Thoracic aorta (tissue), 2 donors: ENCODE data around the gene LRSAM1. TPM values are rescaled to one million over a fixed set of nuclear protein-coding genes. Genes with fewer than 3 reads are reported as not detected.
"Not testable (repeated sequence)": the region's sequence is repeated elsewhere in the genome, so short reads cannot be mapped to it uniquely, and the experiment has no call there.

ENCODE experiments used
- ATAC-seq: fragments of 150-250 bp; one replicate; pipeline ENCODE4 v1.8.0; 2017; ENCODE audit warnings: low read depth; ENCODE audit not compliant: insufficient number of reproducible peaks, low FRiP score
- DNase-seq: peaks from one replicate; pipeline ENCODE4 v3.0.0-alpha.2; 2020; ENCODE audit warnings: low spot score
- H3K27ac ChIP-seq, 2 donors: fragments of 200-600 bp; sonication (generic); 1 replicate in 1 of 2; 2 replicates in 1 of 2; pipeline ENCODE4 v1.5.1; 2016; ENCODE audit warnings: mild to moderate bottlenecking in 2 of 2, moderate library complexity in 2 of 2
- H3K27me3 ChIP-seq: fragments of 200-600 bp; sonication (generic); replicated peaks from 2 replicates; pipeline ENCODE4 v1.6.0; 2016; ENCODE audit warnings: mild to moderate bottlenecking; ENCODE audit not compliant: insufficient read depth
- H3K36me3 ChIP-seq: fragments of 200-600 bp; sonication (generic); one replicate; pipeline ENCODE4 v1.5.1; 2016
- H3K4me1 ChIP-seq, 2 donors: fragments of 200-600 bp; sonication (generic); 1 replicate in 1 of 2; 2 replicates in 1 of 2; pipeline versions ENCODE4 v1.5.1 to v1.6.0; 2016; ENCODE audit warnings: low read depth in 2 of 2, mild to moderate bottlenecking in 1 of 2; ENCODE audit not compliant: control insufficient read depth in 1 of 2
- H3K4me3 ChIP-seq: fragments of 200-600 bp; sonication (generic); 2 replicates; pipeline ENCODE4 v1.5.1; 2016; ENCODE audit warnings: mild to moderate bottlenecking
- H3K9me3 ChIP-seq: fragments of 200-600 bp; sonication (generic); 2 replicates; pipeline ENCODE4 v1.5.1; 2016
- total RNA-seq, 2 donors: library from RNA; depleted of rRNA; stranded (reverse); fragments of >200 nt; gene quantifications; one replicate each; pipeline versions ENCODE4 v1.1.0 to v1.2.3, GENCODE V29; 2016
- TF ChIP-seq, protein P1 (sequence below): fragments of 200-600 bp; sonication (generic); IDR thresholded peaks from one replicate; pipeline ENCODE4 v1.5.1; 2019; ENCODE audit warnings: antibody characterized with exemption

The LRSAM1 gene
- total RNA-seq, 2 donors from 2014 or later = 16.4 to 22.6 TPM

DNA sequence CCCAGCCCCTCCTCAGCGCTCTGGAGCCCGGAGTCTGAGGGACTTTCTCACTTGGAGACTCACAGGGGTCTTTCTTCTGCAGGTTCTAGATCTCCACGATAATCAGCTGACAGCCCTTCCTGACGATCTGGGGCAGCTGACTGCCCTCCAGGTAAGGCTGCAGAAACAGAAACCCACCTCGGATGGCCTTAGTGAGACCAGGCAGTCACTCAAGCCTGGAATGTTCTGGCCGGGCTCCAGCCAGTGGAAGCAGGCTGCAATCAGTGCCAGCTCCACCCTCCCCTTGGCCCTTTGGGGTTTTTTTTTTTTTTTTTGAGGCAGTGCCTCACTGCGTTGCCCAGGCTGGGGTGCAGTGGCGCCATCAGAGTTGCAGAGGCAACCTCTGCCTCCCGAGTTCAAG lies 7.6 kb downstream of the LRSAM1 start:
- Histone ChIP-seq H3K27ac (no peak overlapping the region), H3K9me3 (no peaks in the 10 kb centered on the region), H3K27me3 (no peaks in the 10 kb centered on the region), H3K4me3 (no peak overlapping the region), H3K36me3 (peaks cover 56% of the 10 kb centered on the region), H3K4me1 (peaks cover 0 to 6% of the 10 kb centered on the region in 2 donors)
- TF ChIP-seq, protein P1, sequence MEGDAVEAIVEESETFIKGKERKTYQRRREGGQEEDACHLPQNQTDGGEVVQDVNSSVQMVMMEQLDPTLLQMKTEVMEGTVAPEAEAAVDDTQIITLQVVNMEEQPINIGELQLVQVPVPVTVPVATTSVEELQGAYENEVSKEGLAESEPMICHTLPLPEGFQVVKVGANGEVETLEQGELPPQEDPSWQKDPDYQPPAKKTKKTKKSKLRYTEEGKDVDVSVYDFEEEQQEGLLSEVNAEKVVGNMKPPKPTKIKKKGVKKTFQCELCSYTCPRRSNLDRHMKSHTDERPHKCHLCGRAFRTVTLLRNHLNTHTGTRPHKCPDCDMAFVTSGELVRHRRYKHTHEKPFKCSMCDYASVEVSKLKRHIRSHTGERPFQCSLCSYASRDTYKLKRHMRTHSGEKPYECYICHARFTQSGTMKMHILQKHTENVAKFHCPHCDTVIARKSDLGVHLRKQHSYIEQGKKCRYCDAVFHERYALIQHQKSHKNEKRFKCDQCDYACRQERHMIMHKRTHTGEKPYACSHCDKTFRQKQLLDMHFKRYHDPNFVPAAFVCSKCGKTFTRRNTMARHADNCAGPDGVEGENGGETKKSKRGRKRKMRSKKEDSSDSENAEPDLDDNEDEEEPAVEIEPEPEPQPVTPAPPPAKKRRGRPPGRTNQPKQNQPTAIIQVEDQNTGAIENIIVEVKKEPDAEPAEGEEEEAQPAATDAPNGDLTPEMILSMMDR = no peak
- ATAC-seq (no peak), DNase-seq (no peak)

DNA sequence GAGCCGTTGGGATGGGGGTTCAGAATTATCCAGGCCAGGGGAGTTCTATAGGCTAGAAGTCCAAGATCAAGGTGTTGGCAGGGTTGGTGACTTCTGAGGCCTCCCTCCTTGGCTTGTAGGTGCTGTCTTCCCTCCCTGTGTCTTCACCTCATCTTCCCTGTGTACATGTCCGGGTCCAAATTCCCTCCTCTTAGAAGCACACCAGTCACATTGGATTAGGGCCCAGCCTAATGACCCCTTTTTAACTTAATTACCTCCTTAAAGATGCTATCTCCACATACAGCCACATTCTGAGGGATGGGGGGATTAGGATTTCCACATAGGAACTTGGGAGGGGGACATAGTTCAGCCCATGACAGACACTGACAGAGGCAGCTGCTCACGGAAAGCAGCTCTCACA lies 12.1 kb downstream of the LRSAM1 start:
- H3K9me3 ChIP-seq = no peaks in the 10 kb centered on the region
- H3K27ac ChIP-seq = no peak overlapping the region
- TF ChIP-seq, protein P1 = no peak
- no peak overlapping the region for H3K4me3 ChIP-seq
- H3K36me3 ChIP-seq = peaks cover 64% of the 10 kb centered on the region
- DNase-seq (no peak), ATAC-seq (no peak)
- no peaks in the 10 kb centered on the region for H3K27me3 ChIP-seq
- peaks cover 0 to 6% of the 10 kb centered on the region in 2 donors for H3K4me1 ChIP-seq

DNA sequence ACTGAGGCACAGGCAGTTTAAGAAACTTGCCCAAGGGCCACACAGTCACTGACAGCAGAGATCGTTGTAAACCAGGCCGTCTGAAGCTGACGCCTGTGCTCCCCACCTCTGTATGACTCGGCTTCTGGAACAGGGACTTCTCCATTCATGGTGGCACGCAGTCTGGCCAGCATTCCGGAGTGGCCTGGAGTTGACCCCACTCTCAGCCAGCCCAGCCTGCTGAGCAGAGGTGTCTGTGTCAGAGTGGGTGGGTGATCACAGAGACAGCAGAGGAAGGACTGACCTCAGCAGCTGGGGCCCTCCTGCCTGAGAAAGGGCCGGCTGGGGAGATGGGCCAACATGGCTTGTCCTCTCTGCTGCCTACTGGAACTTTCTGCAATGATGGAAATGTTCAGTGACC lies 12.6 kb downstream of the LRSAM1 start:
- Histone ChIP-seq H3K27ac (no peak overlapping the region), H3K4me3 (no peak overlapping the region), H3K4me1 (peaks cover 0 to 3% of the 10 kb centered on the region in 2 donors), H3K27me3 (no peaks in the 10 kb centered on the region), H3K36me3 (peaks cover 67% of the 10 kb centered on the region), H3K9me3 (no peaks in the 10 kb centered on the region)
- TF ChIP-seq, protein P1 = no peak
- ATAC-seq = no peak
- DNase-seq = no peak

DNA sequence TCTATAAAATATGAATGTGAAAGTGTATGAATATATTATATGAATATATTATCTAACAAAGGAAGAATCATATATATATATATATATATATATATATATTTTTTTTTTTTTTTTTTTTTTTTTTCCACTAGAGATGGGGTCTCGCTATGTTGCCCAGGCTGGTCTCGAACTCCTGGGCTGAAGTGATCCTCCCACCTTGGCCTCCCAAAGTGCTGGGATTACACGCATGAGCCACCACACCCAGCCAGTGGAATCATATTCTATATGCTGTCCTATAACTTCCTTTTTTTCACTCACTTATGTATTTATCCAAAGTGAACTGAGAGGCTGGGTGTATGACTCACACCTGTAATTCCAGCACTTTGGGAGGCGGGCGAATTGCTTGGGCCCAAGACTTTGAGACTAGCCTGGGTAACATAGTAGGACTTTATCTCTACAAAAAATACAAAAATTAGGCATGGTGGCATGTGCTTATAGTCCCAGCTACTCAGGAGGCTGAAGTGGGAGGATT lies 15.2 kb downstream of the LRSAM1 start:
- ATAC-seq, H3K27ac ChIP-seq, H3K27me3 ChIP-seq, DNase-seq, H3K4me3 ChIP-seq, H3K4me1 ChIP-seq, H3K9me3 ChIP-seq: not testable (repeated sequence)
- peaks cover 52% of the 10 kb centered on the region for H3K36me3 ChIP-seq

DNA sequence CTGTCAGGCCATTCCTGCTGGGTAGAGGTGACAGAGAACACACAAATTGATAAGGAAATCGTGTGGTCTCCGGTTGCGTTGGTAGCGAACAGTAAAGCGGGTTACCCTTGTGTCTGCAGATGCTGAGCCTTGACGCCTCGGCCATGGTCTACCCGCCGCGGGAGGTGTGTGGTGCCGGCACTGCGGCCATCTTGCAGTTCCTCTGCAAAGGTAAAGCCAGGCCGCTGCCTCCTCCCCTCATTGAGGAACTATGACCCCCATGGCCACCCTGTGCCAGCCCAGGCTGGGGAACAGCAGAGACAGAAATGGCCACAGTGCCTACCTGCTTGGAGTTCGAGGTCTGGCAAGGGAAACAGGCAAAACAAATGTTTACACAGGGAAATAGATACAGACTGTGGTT lies 16.3 kb downstream of the LRSAM1 start:
- DNase-seq (no peak), ATAC-seq (no peak)
- Histone ChIP-seq H3K4me1 (no peaks in the 10 kb centered on the region), H3K27me3 (no peaks in the 10 kb centered on the region), H3K36me3 (peaks cover 42% of the 10 kb centered on the region), H3K4me3 (no peak overlapping the region), H3K9me3 (no peaks in the 10 kb centered on the region), H3K27ac (no peak overlapping the region)
- TF ChIP-seq, protein P1 = no peak

DNA sequence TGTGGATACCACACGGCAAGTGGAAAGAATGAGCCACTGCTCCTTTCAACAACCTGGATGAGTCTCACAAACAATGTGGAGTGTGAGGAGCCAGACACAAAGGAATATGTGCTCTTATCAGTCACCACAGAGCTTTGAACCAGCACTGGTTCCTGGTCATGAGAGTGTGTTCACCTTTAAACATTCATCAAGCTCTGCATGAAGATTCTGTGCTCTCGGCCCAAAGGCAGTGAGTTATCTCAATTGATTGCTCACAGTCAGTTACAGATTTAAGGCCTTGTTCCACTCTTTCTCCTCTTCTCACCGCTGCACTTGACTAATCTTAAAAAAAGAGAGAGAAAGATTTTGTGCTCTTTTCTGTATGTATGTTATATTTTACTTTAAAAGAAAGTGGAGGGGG lies 19.4 kb downstream of the LRSAM1 start:
- TF ChIP-seq, protein P1 = no peak
- DNase-seq = no peak
- no peak for ATAC-seq
- Histone ChIP-seq H3K27ac (no peak overlapping the region), H3K4me1 (no peaks in the 10 kb centered on the region), H3K36me3 (peaks cover 27% of the 10 kb centered on the region), H3K4me3 (no peak overlapping the region), H3K9me3 (no peaks in the 10 kb centered on the region), H3K27me3 (no peaks in the 10 kb centered on the region)
